Erythroblast (primary cell): ENCODE measurements around the gene SPATA31D1.

ENCODE experiments used
- GATA1 ChIP-seq: IDR thresholded peaks from 2 replicates; pipeline ENCODE4 v1.6.1; 2011; ENCODE audit warnings: low read depth, mild to moderate bottlenecking, control low read depth, low read length, moderate library complexity
- POLR2A ChIP-seq: IDR thresholded peaks from 2 replicates; pipeline ENCODE4 v1.6.1; 2011; ENCODE audit warnings: mild to moderate bottlenecking, low read length

GRCh38 chr9:81964218-81965171 is 24.1 kb upstream of the SPATA31D1 start:
- TF ChIP-seq POLR2A (no peak), GATA1 (no peak)
